Calu3 (cell line): ENCODE results near the gene LSG1. TPM values are rescaled to one million over a fixed set of nuclear protein-coding genes. Genes with fewer than 3 reads are reported as not detected.

Experiments used
- BruUV-seq: library from RNA; stranded (reverse); fragments of 400-500 nt; replicated peaks from 2 replicates; lab custom pipeline; 2021; lab: Mats Ljungman, UMichigan
- CTCF ChIA-PET: fragments of 300-600 bp; sonication (Branson Sonifier 250); formaldehyde crosslinking; loops from one replicate; lab custom pipeline; 2022; ENCODE audit warnings: antibody characterized with exemption; lab: Charles Lee
- DNase-seq: peaks from one replicate; pipeline ENCODE4 v3.0.0; 2022
- H3K27ac Mint-ChIP-seq: one replicate; pipeline ENCODE4 v1.8.0; 2022; ENCODE audit warnings: mixed read lengths; ENCODE audit not compliant: unreplicated experiment
- H3K27me3 Mint-ChIP-seq: one replicate; pipeline ENCODE4 v1.8.0; 2022; ENCODE audit warnings: mixed read lengths; ENCODE audit not compliant: unreplicated experiment
- H3K36me3 Mint-ChIP-seq: one replicate; pipeline ENCODE4 v1.8.0; 2022; ENCODE audit warnings: mild to moderate bottlenecking, moderate library complexity, mixed read lengths; ENCODE audit not compliant: insufficient read depth, unreplicated experiment
- H3K4me1 Mint-ChIP-seq: one replicate; pipeline ENCODE4 v1.8.0; 2022; ENCODE audit warnings: mild to moderate bottlenecking, low read depth, mixed read lengths; ENCODE audit not compliant: unreplicated experiment
- H3K4me3 Mint-ChIP-seq: one replicate; pipeline ENCODE4 v1.8.0; 2022; ENCODE audit warnings: mild to moderate bottlenecking, low read depth, moderate library complexity, mixed read lengths; ENCODE audit not compliant: unreplicated experiment
- H3K9me3 Mint-ChIP-seq: one replicate; pipeline ENCODE4 v1.8.0; 2022; ENCODE audit warnings: low read depth, mixed read lengths; ENCODE audit not compliant: unreplicated experiment
- CTCF ChIP-seq: fragments of 200-600 bp; IDR thresholded peaks from one replicate; pipeline ENCODE4 v1.8.0; 2022; ENCODE audit warnings: antibody characterized with exemption; ENCODE audit not compliant: unreplicated experiment
- intact Hi-C: fragments of 100-400 bp; cut with micrococcal nuclease; formaldehyde crosslinking; loops from one replicate; pipeline ENCODE4 v1.10.0; 2022; ENCODE audit not compliant: unreplicated experiment
- total RNA-seq: library from RNA; stranded (reverse); gene quantifications from 2 replicates; pipeline ENCODE4 v1.2.3, GENCODE V29; 2022

LSG1 gene
- total RNA-seq, 1 experiment from 2014 or later: 86.3 TPM

GRCh38 chr3:194642769-194643168 is 29.2 kb downstream of the LSG1 start:
- peaks cover 57% of the 10 kb centered on the region for H3K36me3 Mint-ChIP-seq
- H3K4me3 Mint-ChIP-seq: no peak overlapping the region
- no TSS peak for BruUV-seq
- no peaks in the 10 kb centered on the region for H3K4me1 Mint-ChIP-seq
- no peaks in the 10 kb centered on the region for H3K9me3 Mint-ChIP-seq
- intact Hi-C loops: no loop called here
- H3K27ac Mint-ChIP-seq: no peak overlapping the region
- DNase-seq: no peak
- CTCF ChIA-PET: interaction anchor here (0.6 to 1.1 kb wide), 3 partner anchors 30 to 651 kb away, joined by 4 to 5 read pairs (median 4); partner anchors contain the start of gene LSG1
- no peak for TF ChIP-seq CTCF
- no peaks in the 10 kb centered on the region for H3K27me3 Mint-ChIP-seq

- Mint-ChIP-seq H3K27me3 (no peaks in the 10 kb centered on the region), H3K4me3 (no peak overlapping the region), H3K27ac (no peak overlapping the region), H3K36me3 (peaks cover 57% of the 10 kb centered on the region), H3K4me1 (no peaks in the 10 kb centered on the region), H3K9me3 (no peaks in the 10 kb centered on the region)
- intact Hi-C loops: no loop called here
- DNase-seq: peak; percentile 54
- CTCF ChIA-PET: no interaction called here
- peak; percentile 58 for TF ChIP-seq CTCF
- no TSS peak for BruUV-seq
Observed at GRCh38 chr3:194640829-194641228, 31.2 kb downstream of the LSG1 start.

- Mint-ChIP-seq H3K36me3 (peaks cover 52% of the 10 kb centered on the region), H3K9me3 (no peaks in the 10 kb centered on the region), H3K27ac (no peak overlapping the region), H3K27me3 (no peaks in the 10 kb centered on the region), H3K4me1 (no peaks in the 10 kb centered on the region), H3K4me3 (no peak overlapping the region)
- no peak for TF ChIP-seq CTCF
- CTCF ChIA-PET: interaction anchor here (0.6 kb wide), 1 partner anchor 899 kb away, joined by 4 read pairs; no protein-coding TSS in a partner anchor
- intact Hi-C loops: loop anchor here (10.0 kb wide), 1 partner anchor 304 kb away; no protein-coding TSS in a partner anchor
- no TSS peak for BruUV-seq
- no peak for DNase-seq
Observed at GRCh38 chr3:194638991-194639605, 32.9 kb downstream of the LSG1 start.

- H3K9me3 Mint-ChIP-seq: no peaks in the 10 kb centered on the region
- intact Hi-C loops: loop anchor here (10.0 kb wide), 1 partner anchor 303 kb away; no protein-coding TSS in a partner anchor
- H3K36me3 Mint-ChIP-seq: peaks cover 55% of the 10 kb centered on the region
- no peaks in the 10 kb centered on the region for H3K4me1 Mint-ChIP-seq
- no TSS peak for BruUV-seq
- H3K4me3 Mint-ChIP-seq: no peak overlapping the region
- H3K27ac Mint-ChIP-seq: no peak overlapping the region
- H3K27me3 Mint-ChIP-seq: no peaks in the 10 kb centered on the region
- TF ChIP-seq CTCF: no peak
- no peak for DNase-seq
- CTCF ChIA-PET: interaction anchor here (0.6 kb wide), 2 partner anchors 33 to 35 kb away, joined by 3 to 4 read pairs; no protein-coding TSS in a partner anchor
Observed at GRCh38 chr3:194637541-194638400, 34.2 kb downstream of the LSG1 start.
